NCI-H1694 (cell line): ENCODE measurements around the gene MLXIPL.
"Not testable (repeated sequence)": the region's sequence is repeated elsewhere in the genome, so short reads cannot be mapped to it uniquely, and the experiment has no call there.

Experiments used
- DNase-seq: peaks from one replicate; lab custom pipeline; 2025; lab: John Stamatoyannopoulos, UW

Gene MLXIPL

GRCh38 chr7:73644688-73645286 lies 20.5 kb upstream of the MLXIPL start:
- no peak for DNase-seq

- no peak for DNase-seq
These were observed 18.5 kb upstream of the MLXIPL start for GRCh38 chr7:73642834-73643233.

GRCh38 chr7:73638911-73639310 lies 14.6 kb upstream of the MLXIPL start:
- no peak for DNase-seq

- no peak for DNase-seq
These were observed 11.3 kb upstream of the MLXIPL start for GRCh38 chr7:73635428-73636200.

- no peak for DNase-seq
These were observed 9.5 kb upstream of the MLXIPL start for GRCh38 chr7:73633844-73634243.

- DNase-seq = no peak
These were observed 9.0 kb upstream of the MLXIPL start for GRCh38 chr7:73633323-73633722.

- DNase-seq = no peak
These were observed 7.2 kb upstream of the MLXIPL start for GRCh38 chr7:73631558-73631957.

GRCh38 chr7:73628504-73628903 lies 4.2 kb upstream of the MLXIPL start:
- no peak for DNase-seq

- peak; percentile 82 for DNase-seq
These were observed 2.5 kb upstream of the MLXIPL start for GRCh38 chr7:73626814-73627213.

GRCh38 chr7:73625276-73625675 lies 954 bp upstream of the MLXIPL start:
- no peak for DNase-seq

GRCh38 chr7:73624669-73625001 lies 313 bp upstream of the MLXIPL start:
- no peak for DNase-seq

- no peak for DNase-seq
These were observed 1.2 kb downstream of the MLXIPL start for GRCh38 chr7:73622909-73623797.

GRCh38 chr7:73622527-73622908 lies 1.8 kb downstream of the MLXIPL start:
- no peak for DNase-seq

- no peak for DNase-seq
These were observed 2.9 kb downstream of the MLXIPL start for GRCh38 chr7:73621168-73622063.

- not testable (repeated sequence) for DNase-seq
These were observed 4.9 kb downstream of the MLXIPL start for GRCh38 chr7:73619394-73619793.

GRCh38 chr7:73618538-73618937 lies 5.8 kb downstream of the MLXIPL start:
- DNase-seq = peak; percentile 63

- not testable (repeated sequence) for DNase-seq
These were observed 6.8 kb downstream of the MLXIPL start for GRCh38 chr7:73617520-73617919.

- DNase-seq = peak; percentile 53
These were observed 8.4 kb downstream of the MLXIPL start for GRCh38 chr7:73615886-73616285.

- not testable (repeated sequence) for DNase-seq
These were observed 9.4 kb downstream of the MLXIPL start for GRCh38 chr7:73614937-73615336.

GRCh38 chr7:73613954-73614735 lies 10.2 kb downstream of the MLXIPL start:
- DNase-seq = no peak
